Spinal cord (tissue), 10 donors: Measurements from ENCODE around the gene KCNQ5. TPM values are rescaled to one million over a fixed set of nuclear protein-coding genes. Genes with fewer than 3 reads are reported as not detected.

ENCODE experiments used
- DNase-seq, 6 donors: peaks; one replicate each; pipeline versions ENCODE4 v3.0.0 to v3.0.0-alpha.2; 2013 to 2015; ENCODE audit warnings: low spot score in 6 of 6, low read depth in 4 of 6
- H3K27ac ChIP-seq: one replicate; pipeline ENCODE4 v1.5.1; 2013; ENCODE audit warnings: low read depth, low read length, control low read depth
- H3K27me3 ChIP-seq: one replicate; pipeline ENCODE4 v1.6.1; 2013; ENCODE audit warnings: low read length; ENCODE audit not compliant: control insufficient read depth, insufficient read depth
- H3K36me3 ChIP-seq: one replicate; pipeline ENCODE4 v1.6.1; 2013; ENCODE audit warnings: low read length; ENCODE audit not compliant: control insufficient read depth, insufficient read depth
- H3K4me1 ChIP-seq: one replicate; pipeline ENCODE4 v1.6.1; 2013; ENCODE audit warnings: low read length; ENCODE audit not compliant: control insufficient read depth, insufficient read depth
- H3K4me3 ChIP-seq: one replicate; pipeline ENCODE4 v1.5.1; 2013; ENCODE audit warnings: low read depth, low read length, control low read depth
- H3K9me3 ChIP-seq: one replicate; pipeline ENCODE4 v1.6.1; 2013; ENCODE audit warnings: low read length; ENCODE audit not compliant: control insufficient read depth, insufficient read depth
- WGBS: methylation state at CpG from one replicate; pipeline ENCODE4 v1.1.5; 2013; ENCODE audit warnings: missing lambda C conversion rate; ENCODE audit not compliant: insufficient coverage; 5-methylcytosine and 5-hydroxymethylcytosine counted together
- polyA plus RNA-seq, 2 donors: library from polyadenylated mRNA; unstranded; fragments of 120-200 nt; gene quantifications; one replicate each; pipeline ENCODE4 v1.2.1, GENCODE V29; 2013; ENCODE audit not compliant: insufficient read length in 2 of 2
- total RNA-seq, 2 donors: library from RNA; depleted of rRNA in 1 of 2; stranded (reverse); fragments of 120-200 nt in 1 of 2; fragments of >200 nt in 1 of 2; gene quantifications; one replicate each; pipeline versions ENCODE4 v1.2.3 to v1.2.4, GENCODE V29; 2013 to 2014
- donor health status: healthy.

The KCNQ5 gene
- total and polyA plus RNA-seq, 4 donors = 2.4 to 9.2 (median 6.5) TPM

GRCh38 chr6:72669324-72669723 is 47.5 kb downstream of the KCNQ5 start:
- Histone ChIP-seq H3K27me3 (no peaks in the 10 kb centered on the region), H3K4me3 (no peak overlapping the region), H3K36me3 (no peaks in the 10 kb centered on the region), H3K4me1 (no peaks in the 10 kb centered on the region), H3K9me3 (no peaks in the 10 kb centered on the region), H3K27ac (no peak overlapping the region)
- no peak for DNase-seq
- WGBS = 100% methylated on average over 3 of the region's 3 CpGs

- H3K27me3 ChIP-seq = no peaks in the 10 kb centered on the region
- no peaks in the 10 kb centered on the region for H3K4me1 ChIP-seq
- no peaks in the 10 kb centered on the region for H3K9me3 ChIP-seq
- H3K36me3 ChIP-seq = no peaks in the 10 kb centered on the region
- DNase-seq = no peak
- H3K4me3 ChIP-seq = no peak overlapping the region
- no peak overlapping the region for H3K27ac ChIP-seq
- WGBS = no CpG with 5 or more reads among the region's 1 CpG
These were observed 51.0 kb downstream of the KCNQ5 start for GRCh38 chr6:72672906-72673305.

- H3K4me3 ChIP-seq = no peak overlapping the region
- WGBS = no CpG with 5 or more reads among the region's 1 CpG
- no peaks in the 10 kb centered on the region for H3K4me1 ChIP-seq
- no peak for DNase-seq
- no peak overlapping the region for H3K27ac ChIP-seq
- no peaks in the 10 kb centered on the region for H3K36me3 ChIP-seq
- H3K9me3 ChIP-seq = no peaks in the 10 kb centered on the region
- no peaks in the 10 kb centered on the region for H3K27me3 ChIP-seq
These were observed 53.0 kb downstream of the KCNQ5 start for GRCh38 chr6:72674842-72675241.

- no CpG with 5 or more reads among the region's 1 CpG for WGBS
- no peaks in the 10 kb centered on the region for H3K27me3 ChIP-seq
These were observed 53.5 kb downstream of the KCNQ5 start for GRCh38 chr6:72675396-72675795.

GRCh38 chr6:72676995-72677394 is 55.1 kb downstream of the KCNQ5 start:
- Histone ChIP-seq H3K36me3 (no peaks in the 10 kb centered on the region), H3K27me3 (no peaks in the 10 kb centered on the region), H3K27ac (no peak overlapping the region), H3K4me3 (no peak overlapping the region), H3K4me1 (no peaks in the 10 kb centered on the region), H3K9me3 (no peaks in the 10 kb centered on the region)
- DNase-seq = no peak
- 90% methylated on average over 2 of the region's 3 CpGs for WGBS

More at GRCh38 chr6:72675396-72675795, 53.5 kb downstream of the KCNQ5 start:
- Histone ChIP-seq H3K36me3 (no peaks in the 10 kb centered on the region), H3K4me1 (no peaks in the 10 kb centered on the region), H3K4me3 (no peak overlapping the region), H3K9me3 (no peaks in the 10 kb centered on the region), H3K27ac (no peak overlapping the region)
- DNase-seq = no peak

GRCh38 chr6:72677740-72678139 is 55.9 kb downstream of the KCNQ5 start:
- no peak overlapping the region for H3K4me3 ChIP-seq
- H3K36me3 ChIP-seq = no peaks in the 10 kb centered on the region
- H3K9me3 ChIP-seq = no peaks in the 10 kb centered on the region
- H3K27ac ChIP-seq = no peak overlapping the region
- no peaks in the 10 kb centered on the region for H3K27me3 ChIP-seq
- DNase-seq = no peak
- no peaks in the 10 kb centered on the region for H3K4me1 ChIP-seq
- WGBS = 100% methylated on average over 1 of the region's 1 CpG

GRCh38 chr6:72683797-72684196 is 61.9 kb downstream of the KCNQ5 start:
- Histone ChIP-seq H3K4me3 (no peak overlapping the region), H3K27me3 (no peaks in the 10 kb centered on the region), H3K9me3 (no peaks in the 10 kb centered on the region), H3K4me1 (no peaks in the 10 kb centered on the region), H3K36me3 (no peaks in the 10 kb centered on the region), H3K27ac (no peak overlapping the region)
- DNase-seq = no peak
- 93% methylated on average over 2 of the region's 3 CpGs for WGBS

GRCh38 chr6:72689107-72689954 is 67.5 kb downstream of the KCNQ5 start:
- no peak for DNase-seq
- H3K9me3 ChIP-seq = no peaks in the 10 kb centered on the region
- no peaks in the 10 kb centered on the region for H3K36me3 ChIP-seq
- no peak overlapping the region for H3K4me3 ChIP-seq
- H3K27me3 ChIP-seq = no peaks in the 10 kb centered on the region
- WGBS = 100% methylated on average over 2 of the region's 7 CpGs
- H3K27ac ChIP-seq = no peak overlapping the region
- H3K4me1 ChIP-seq = no peaks in the 10 kb centered on the region

- Histone ChIP-seq H3K27me3 (no peaks in the 10 kb centered on the region), H3K9me3 (no peaks in the 10 kb centered on the region), H3K36me3 (no peaks in the 10 kb centered on the region), H3K4me3 (no peak overlapping the region), H3K27ac (no peak overlapping the region), H3K4me1 (no peaks in the 10 kb centered on the region)
- WGBS = no CpG with 5 or more reads among the region's 6 CpGs
- DNase-seq = peak in 3 of 6 donors; percentile 14 to 70 (median 29)
These were observed 69.4 kb downstream of the KCNQ5 start for GRCh38 chr6:72691249-72691648.

GRCh38 chr6:72696055-72696454 is 74.2 kb downstream of the KCNQ5 start:
- no peak for DNase-seq
- Histone ChIP-seq H3K4me3 (no peak overlapping the region), H3K4me1 (no peaks in the 10 kb centered on the region), H3K27ac (no peak overlapping the region), H3K9me3 (no peaks in the 10 kb centered on the region), H3K27me3 (no peaks in the 10 kb centered on the region), H3K36me3 (no peaks in the 10 kb centered on the region)
- WGBS = no CpG with 5 or more reads among the region's 3 CpGs
